HG03378 (cell line): ENCODE results near the gene PSTPIP2.

Experiments
- ATAC-seq: cut with Tn5 transposase; IDR thresholded peaks from one replicate; pipeline ENCODE4 v1.9.1; 2021; ENCODE audit warnings: mild to moderate bottlenecking, moderate library complexity; ENCODE audit not compliant: unreplicated experiment

The PSTPIP2 gene

DNA sequence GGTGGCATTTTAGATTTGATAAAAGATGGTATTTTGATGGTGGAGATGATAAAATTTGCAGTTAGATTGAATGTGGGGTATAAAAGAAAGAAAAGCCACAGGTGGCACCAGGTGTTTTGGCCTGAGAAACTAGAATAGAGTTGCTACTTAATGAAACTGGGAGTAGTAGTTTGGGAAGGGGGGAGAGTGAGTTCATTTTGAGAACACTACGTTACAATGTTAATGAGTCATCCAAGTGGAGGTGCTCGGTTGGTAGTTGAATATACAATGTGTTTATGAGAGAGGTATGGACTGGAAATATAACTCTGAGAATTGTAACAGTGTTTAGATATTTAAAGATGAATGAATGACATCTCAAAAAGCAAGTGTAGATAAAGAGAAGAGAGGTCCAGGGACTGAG, 131.3 kb downstream of the PSTPIP2 start:
- ATAC-seq: no peak

DNA sequence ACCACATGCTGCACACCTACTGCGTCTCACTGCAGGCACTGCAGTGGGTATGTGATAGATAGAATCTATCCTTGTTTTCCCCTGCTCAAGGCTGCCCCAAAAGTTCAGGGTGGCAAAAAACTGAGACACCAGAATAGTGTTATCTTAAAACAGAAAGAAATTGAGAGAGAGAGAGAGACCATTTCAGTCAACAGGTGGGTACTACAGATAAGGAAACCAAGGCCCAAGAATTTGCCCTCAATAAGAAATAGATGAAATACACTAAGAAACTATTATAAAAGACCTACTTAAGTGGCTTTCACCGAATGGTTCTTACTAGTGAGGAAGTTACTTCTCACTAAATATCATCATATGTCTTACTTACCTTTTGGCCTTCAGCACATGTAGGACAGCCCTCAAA, 132.8 kb downstream of the PSTPIP2 start:
- no peak for ATAC-seq

DNA sequence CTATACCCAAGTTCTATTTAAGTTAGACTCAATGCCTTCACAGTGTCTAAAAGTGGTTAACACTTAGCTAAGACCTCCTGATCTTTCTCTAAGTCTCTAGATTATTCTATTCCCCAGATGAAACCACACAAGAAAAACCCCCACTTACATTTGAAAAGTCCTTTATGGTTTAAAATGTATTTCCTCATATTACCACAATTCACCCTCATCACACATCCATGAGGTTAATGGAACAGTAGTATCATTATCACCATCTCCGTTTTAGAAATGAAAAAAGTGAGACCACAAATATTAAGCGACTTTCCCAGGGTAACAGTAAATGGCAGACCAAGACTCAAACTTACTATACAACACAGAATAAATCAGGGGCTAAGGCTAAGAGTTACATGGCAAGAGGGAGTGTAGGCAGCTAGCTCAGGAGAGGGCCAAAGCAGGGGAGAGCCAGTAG, 133.5 kb downstream of the PSTPIP2 start:
- ATAC-seq: peak; percentile 51

DNA sequence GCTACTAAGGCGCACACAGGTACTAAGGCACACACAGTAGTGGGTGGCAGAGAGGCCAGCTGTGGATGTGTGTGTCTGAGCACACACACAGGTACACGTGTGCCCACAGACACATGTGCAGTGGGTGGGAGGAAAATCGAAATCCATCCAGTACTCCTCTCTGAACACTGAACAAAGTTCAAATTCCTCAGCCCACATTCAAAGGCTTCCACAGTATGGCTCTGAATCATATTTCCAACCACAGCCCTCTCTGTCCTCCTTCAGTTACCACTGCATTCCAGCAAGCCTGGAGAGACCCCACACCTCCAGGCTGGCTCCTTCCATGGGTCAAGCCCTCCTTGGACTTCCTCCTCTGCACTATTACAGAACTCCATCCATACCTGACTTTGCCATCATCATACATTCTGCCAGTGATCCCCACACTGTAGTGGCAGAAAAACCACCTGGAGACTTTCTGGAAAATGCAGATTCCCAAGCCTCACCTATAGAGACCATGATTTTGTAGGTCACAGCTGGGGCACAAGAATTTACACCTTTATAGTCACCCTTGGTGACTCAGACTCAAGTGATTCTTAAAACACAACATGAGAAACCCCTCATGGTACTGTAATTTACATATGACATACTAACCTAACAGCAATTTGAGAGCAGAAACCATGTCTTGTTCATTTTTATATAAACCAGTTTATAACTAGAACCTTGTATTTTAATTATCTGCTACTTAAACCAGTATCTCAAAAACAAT, 136.3 kb downstream of the PSTPIP2 start:
- ATAC-seq: no peak
